SK-N-SH (cell line): ENCODE measurements around the gene SRCIN1.

Source experiments
- CTCF ChIP-seq: fragments of 200-600 bp; sonication (generic); IDR thresholded peaks from 2 replicates; pipeline ENCODE4 v1.6.1; 2017; ENCODE audit warnings: antibody characterized with exemption, mild to moderate bottlenecking, moderate library complexity
- EZH2phosphoT487 ChIP-seq: fragments of 200-600 bp; sonication (generic); IDR thresholded peaks from 2 replicates; pipeline ENCODE4 v1.6.1; 2017; ENCODE audit warnings: low read depth, mixed run types, mild to moderate bottlenecking, antibody characterized with exemption, moderate library complexity, borderline replicate concordance
- FOXJ3 ChIP-seq: sonication (generic); formaldehyde crosslinking; IDR thresholded peaks from 2 replicates; pipeline ENCODE4 v1.5.1; 2020; ENCODE audit warnings: mild to moderate bottlenecking, missing genetic modification reagents
- IRF3 ChIP-seq: fragments of 150-350 bp; IDR thresholded peaks from 2 replicates; pipeline ENCODE4 v1.6.1; 2016; ENCODE audit warnings: mild to moderate bottlenecking, low read depth, low read length
- MAX ChIP-seq: IDR thresholded peaks from 2 replicates; pipeline ENCODE4 v1.4.0; 2012; ENCODE audit warnings: low read depth
- PBX3 ChIP-seq: IDR thresholded peaks from 2 replicates; pipeline ENCODE4; 2012
- POLR2AphosphoS5 ChIP-seq: IDR thresholded peaks from 2 replicates; pipeline ENCODE4 v1.6.1; 2012; ENCODE audit warnings: low read depth, low read length
- RAD21 ChIP-seq: IDR thresholded peaks from 2 replicates; pipeline ENCODE4 v1.6.1; 2012; ENCODE audit warnings: mild to moderate bottlenecking, low read length
- RFX5 ChIP-seq: IDR thresholded peaks from 2 replicates; pipeline ENCODE4 v1.6.1; 2012; ENCODE audit warnings: mild to moderate bottlenecking, improper control_type of control experiment, low read length
- SMC3 ChIP-seq: IDR thresholded peaks from 2 replicates; pipeline ENCODE4 v1.6.1; 2012; ENCODE audit warnings: low read depth, low read length, improper control_type of control experiment
- TAF1 ChIP-seq: IDR thresholded peaks from 2 replicates; pipeline ENCODE4 v1.6.1; 2012; ENCODE audit warnings: low read depth, mild to moderate bottlenecking, low read length, moderate library complexity, borderline replicate concordance
- YY1 ChIP-seq: IDR thresholded peaks from 2 replicates; pipeline ENCODE4 v1.4.0; 2012; ENCODE audit warnings: low read depth, mild to moderate bottlenecking

- TF ChIP-seq RFX5: no peak
- no peak for TF ChIP-seq CTCF
- TF ChIP-seq TAF1: no peak
- no peak for TF ChIP-seq MAX
- TF ChIP-seq PBX3: no peak
- TF ChIP-seq SMC3: no peak
- no peak for TF ChIP-seq IRF3
- no peak for TF ChIP-seq EZH2phosphoT487
- TF ChIP-seq POLR2AphosphoS5: no peak
- TF ChIP-seq YY1: no peak
- no peak for TF ChIP-seq RAD21
- no peak for TF ChIP-seq FOXJ3 (CRISPR knock-in tag)
Measured at GRCh38 chr17:38535886-38536285, 69.9 kb downstream of the SRCIN1 start.
